AG09309 (cell line): ENCODE measurements around the gene CHEK2.

Experiments used
- DNase-seq: peaks from one replicate; pipeline ENCODE4 v3.0.0-alpha.2; 2010; ENCODE audit warnings: low read depth
- H3K4me3 ChIP-seq: 2 replicates; pipeline ENCODE4 v1.5.1; 2011; ENCODE audit warnings: mild to moderate bottlenecking, low read depth, low read length, moderate library complexity; ENCODE audit not compliant: control insufficient read depth
- CTCF ChIP-seq: IDR thresholded peaks from 2 replicates; pipeline ENCODE4 v1.5.1; 2011; ENCODE audit warnings: mild to moderate bottlenecking, low read depth, low read length, inconsistent platforms; ENCODE audit not compliant: insufficient read depth, control insufficient read depth; ENCODE audit errors: missing control alignments

Gene CHEK2

GRCh38 chr22:28711820-28712777, 29.5 kb downstream of the CHEK2 start:
- peak; percentile 35 for TF ChIP-seq CTCF
- peak; percentile 95 for DNase-seq
- H3K4me3 ChIP-seq, result no peak overlapping the region

GRCh38 chr22:28711341-28711740, 30.3 kb downstream of the CHEK2 start:
- DNase-seq, result no peak
- TF ChIP-seq CTCF, result no peak
- H3K4me3 ChIP-seq, result no peak overlapping the region

- no peak overlapping the region for H3K4me3 ChIP-seq
- no peak for TF ChIP-seq CTCF
- peak; percentile 61 for DNase-seq
Observed at GRCh38 chr22:28710576-28711191, 30.9 kb downstream of the CHEK2 start.

- no peak for TF ChIP-seq CTCF
- no peak overlapping the region for H3K4me3 ChIP-seq
- no peak for DNase-seq
Observed at GRCh38 chr22:28710107-28710506, 31.5 kb downstream of the CHEK2 start.

GRCh38 chr22:28706845-28707244, 34.8 kb downstream of the CHEK2 start:
- no peak for DNase-seq

GRCh38 chr22:28703436-28703835, 38.2 kb downstream of the CHEK2 start:
- H3K4me3 ChIP-seq, result no peak overlapping the region
- no peak for DNase-seq
- no peak for TF ChIP-seq CTCF

More at GRCh38 chr22:28706845-28707244, 34.8 kb downstream of the CHEK2 start:
- no peak for TF ChIP-seq CTCF
- no peak overlapping the region for H3K4me3 ChIP-seq
